K562 (cell line): ENCODE results near the gene HSDL2. TPM values are rescaled to one million over a fixed set of nuclear protein-coding genes. Genes with fewer than 3 reads are reported as not detected.

Experiments
- ILK ChIP-seq: fragments of 450-650 bp; IDR thresholded peaks from 2 replicates; pipeline ENCODE4 v1.6.1; 2016; ENCODE audit warnings: missing genetic modification characterization, low read depth, mild to moderate bottlenecking, missing compliant biosample characterization, moderate library complexity, borderline replicate concordance
- MAZ ChIP-seq, 2 experiments: fragments of 450-650 bp in 1 of 2; sonication (generic) in 1 of 2; formaldehyde crosslinking; IDR thresholded peaks in 1 of 2; conservative IDR thresholded peaks in 1 of 2; 2 replicates each; pipeline versions ENCODE4 v1.4.0 to v1.5.0; 2020; ENCODE audit warnings: mild to moderate bottlenecking in 1 of 2, missing genetic modification reagents in 1 of 2
- MLLT1 ChIP-seq, 2 experiments: fragments of 450-650 bp; IDR thresholded peaks; 2 replicates each; pipeline ENCODE4 v1.6.1; 2016
- NKRF ChIP-seq: fragments of 450-650 bp; IDR thresholded peaks from 2 replicates; pipeline ENCODE4 v1.6.1; 2016; ENCODE audit warnings: borderline replicate concordance
- RBM25 ChIP-seq: fragments of 200-400 bp; formaldehyde crosslinking; IDR thresholded peaks from 2 replicates; pipeline ENCODE4 v1.6.1; 2018; ENCODE audit warnings: low read length, low read depth, moderate library complexity; ENCODE audit not compliant: severe bottlenecking
- TCFL5 ChIP-seq: fragments of 250-450 bp; sonication (Bioruptor Pico); conservative IDR thresholded peaks from 2 replicates; pipeline ENCODE4 v1.6.1; 2021; ENCODE audit warnings: mild to moderate bottlenecking, moderate library complexity, matching md5 sums
- ZBTB8A ChIP-seq: fragments of 450-650 bp; IDR thresholded peaks from 2 replicates; pipeline ENCODE4 v1.6.1; 2018; ENCODE audit warnings: mild to moderate bottlenecking, moderate library complexity; ENCODE audit not compliant: partially characterized antibody
- polyA plus RNA-seq, 8 experiments: library from polyadenylated mRNA; depleted of rRNA in 4 of 8; stranded (reverse) in 5 of 8; unstranded in 3 of 8; fragments of >200 nt; fragmentation: Nextera tagmentation in 2 of 8; fragmentation: Illumina TruSeq in 1 of 8; extraction: Ambion mirVana in 2 of 8; extraction: Trizol in 1 of 8; gene quantifications; 2 replicates each; pipeline versions ENCODE4 v1.2.1 to v1.2.3, GENCODE V29; 2011 to 2014; ENCODE audit warnings: inconsistent platforms in 1 of 8, missing spikeins in 1 of 8
- total RNA-seq, 7 experiments: library from RNA; depleted of rRNA in 6 of 7; stranded (reverse); fragments of >200 nt in 6 of 7; fragmentation: Illumina TruSeq in 2 of 7; extraction: Trizol in 2 of 7; gene quantifications; 2 replicates each; pipeline versions ENCODE4 v1.2.1 to v1.2.3, GENCODE V29; 2011 to 2021; ENCODE audit warnings: low replicate concordance in 1 of 7
- TF ChIP-seq, protein P1 (sequence below), 2 experiments: fragments of 200-800 bp in 1 of 2; sonication (Bioruptor generic) in 1 of 2; sonication (generic) in 1 of 2; formaldehyde crosslinking in 1 of 2; IDR thresholded peaks in 1 of 2; conservative IDR thresholded peaks in 1 of 2; 2 replicates each; pipeline versions ENCODE4 v1.5.0 to v1.6.1; 2016 to 2020; ENCODE audit warnings: missing compliant biosample characterization in 1 of 2, missing genetic modification characterization in 1 of 2, missing genetic modification reagents in 1 of 2
- TF ChIP-seq, protein P2 (sequence below): fragments of 450-650 bp; conservative IDR thresholded peaks from 2 replicates; pipeline ENCODE4 v1.6.1; 2016; ENCODE audit warnings: missing genetic modification characterization, low read depth, mild to moderate bottlenecking, control low read depth, missing compliant biosample characterization

Gene HSDL2
- total and polyA plus RNA-seq, 9 of the 15 experiments (the other 6 are each of a cell fraction or from before 2014, with no cell fraction given): 22.8 to 74.1 (median 35.6) TPM

DNA sequence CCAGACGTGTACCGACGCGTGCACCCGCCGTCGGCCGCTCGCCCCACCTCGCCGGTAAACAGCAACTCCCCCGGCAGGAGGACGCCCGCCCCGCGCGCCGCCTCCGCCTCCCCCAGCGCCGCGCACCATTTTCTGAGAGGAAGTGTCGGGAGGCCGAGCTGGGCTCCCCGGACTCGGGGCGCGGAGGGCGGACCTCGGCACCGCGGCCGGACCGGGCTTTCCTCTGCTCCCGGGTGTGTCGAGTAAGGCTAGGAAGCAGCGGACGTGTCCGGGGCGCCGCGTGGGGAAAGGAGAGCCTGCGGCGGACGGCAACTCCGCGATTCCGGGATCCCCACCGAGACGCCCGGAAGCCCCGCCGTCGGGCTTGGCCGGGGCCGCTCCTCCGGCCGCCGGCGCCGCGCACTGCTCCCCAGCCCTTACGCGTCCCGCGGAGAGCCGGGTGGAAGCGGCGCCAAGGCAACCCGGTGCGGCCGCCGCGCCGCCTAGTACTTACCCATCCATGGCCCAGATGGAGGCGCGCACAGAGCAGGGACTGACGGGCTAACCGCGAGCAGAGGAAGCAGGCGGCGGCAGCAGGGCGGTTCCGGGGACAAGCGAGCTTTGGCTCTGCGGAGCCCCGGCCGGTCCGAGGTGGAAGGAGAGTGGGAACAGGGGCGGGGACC, 46.8 kb upstream of the HSDL2 start, which contains the start of gene PTBP3 (continued):
- TF ChIP-seq, protein P1, sequence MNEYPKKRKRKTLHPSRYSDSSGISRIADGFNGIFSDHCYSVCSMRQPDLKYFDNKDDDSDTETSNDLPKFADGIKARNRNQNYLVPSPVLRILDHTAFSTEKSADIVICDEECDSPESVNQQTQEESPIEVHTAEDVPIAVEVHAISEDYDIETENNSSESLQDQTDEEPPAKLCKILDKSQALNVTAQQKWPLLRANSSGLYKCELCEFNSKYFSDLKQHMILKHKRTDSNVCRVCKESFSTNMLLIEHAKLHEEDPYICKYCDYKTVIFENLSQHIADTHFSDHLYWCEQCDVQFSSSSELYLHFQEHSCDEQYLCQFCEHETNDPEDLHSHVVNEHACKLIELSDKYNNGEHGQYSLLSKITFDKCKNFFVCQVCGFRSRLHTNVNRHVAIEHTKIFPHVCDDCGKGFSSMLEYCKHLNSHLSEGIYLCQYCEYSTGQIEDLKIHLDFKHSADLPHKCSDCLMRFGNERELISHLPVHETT (CRISPR knock-in tag; conservative IDR thresholded peaks at IDR 0.05 in 1 of 2, IDR thresholded peaks at IDR 0.05 in 1 of 2): peak in 1 of 2 experiments; percentile 93; a peak in 2 of 4 replicates
- TF ChIP-seq ZBTB8A (no peak), NKRF (no peak; the same call in 1 of the 2 replicates), MAZ (CRISPR knock-in tag; conservative IDR thresholded peaks at IDR 0.05 in 1 of 2, IDR thresholded peaks at IDR 0.05 in 1 of 2) (peak; percentile 84 to 90), ILK (tag) (no peak), MLLT1 (IDR thresholded peaks at IDR 0.05) (peak in 1 of 2 experiments; percentile 67; a peak in 1 of 4 replicates), RBM25 (peak; percentile 40), TCFL5 (no peak)
- TF ChIP-seq, protein P2, sequence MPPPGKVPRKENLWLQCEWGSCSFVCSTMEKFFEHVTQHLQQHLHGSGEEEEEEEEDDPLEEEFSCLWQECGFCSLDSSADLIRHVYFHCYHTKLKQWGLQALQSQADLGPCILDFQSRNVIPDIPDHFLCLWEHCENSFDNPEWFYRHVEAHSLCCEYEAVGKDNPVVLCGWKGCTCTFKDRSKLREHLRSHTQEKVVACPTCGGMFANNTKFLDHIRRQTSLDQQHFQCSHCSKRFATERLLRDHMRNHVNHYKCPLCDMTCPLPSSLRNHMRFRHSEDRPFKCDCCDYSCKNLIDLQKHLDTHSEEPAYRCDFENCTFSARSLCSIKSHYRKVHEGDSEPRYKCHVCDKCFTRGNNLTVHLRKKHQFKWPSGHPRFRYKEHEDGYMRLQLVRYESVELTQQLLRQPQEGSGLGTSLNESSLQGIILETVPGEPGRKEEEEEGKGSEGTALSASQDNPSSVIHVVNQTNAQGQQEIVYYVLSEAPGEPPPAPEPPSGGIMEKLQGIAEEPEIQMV: no peak
